ENCODE measurements around the gene ADM5. TPM values are rescaled to one million over a fixed set of nuclear protein-coding genes. Genes with fewer than 3 reads are reported as not detected.

ADM5 gene
- total and polyA plus RNA-seq, 10 donors = 1.4 to 14.2 (median 3.7) TPM

DNA sequence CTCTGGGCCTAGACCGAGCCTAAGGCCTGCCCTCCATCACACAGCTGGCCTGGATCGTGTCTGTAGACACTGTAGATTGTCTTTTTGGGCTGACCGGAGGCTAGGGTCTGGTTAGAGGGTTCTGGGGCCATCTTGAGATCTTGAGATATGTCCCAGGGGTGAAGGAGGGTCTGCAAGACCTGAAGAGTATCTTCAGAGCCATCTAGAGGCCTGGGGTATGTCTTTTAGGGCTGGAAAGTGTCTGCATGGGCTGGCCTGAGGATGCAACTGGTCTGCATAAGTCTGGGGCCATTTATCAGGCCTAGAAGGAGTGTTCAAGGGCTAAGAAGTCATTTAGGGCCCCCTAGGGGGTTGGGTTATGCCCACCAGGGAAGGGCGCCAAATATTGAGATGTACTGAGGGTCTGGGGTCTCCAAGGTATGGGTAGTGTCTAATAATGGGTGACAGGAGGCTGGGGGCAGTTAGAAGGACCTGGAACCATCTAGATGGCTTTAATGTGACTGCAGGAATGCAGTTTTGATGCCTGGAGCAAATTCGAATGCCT, 46.8 kb upstream of the ADM5 start:
- Histone ChIP-seq H3K36me3 (peaks cover 0 to 32% (median 22%) of the 10 kb centered on the region in 6 donors), H3K27me3 (replicated peaks in 1 of 7) (no peaks in the 10 kb centered on the region), H3K4me3 (peak overlapping the region; percentile 62 to 98 (median 86)), H3K27ac (peak overlapping the region; percentile 89 to 98 (median 95)), H3K9me3 (no peaks in the 10 kb centered on the region), H3K4me1 (peaks cover 15 to 81% (median 63%) of the 10 kb centered on the region in 6 donors)
- 11 to 19% (median 12%) methylated on average over 4 to 5 of the region's 5 CpGs for WGBS, 5 donors
- TF ChIP-seq POLR2A (IDR thresholded peaks at IDR 0.05) (no peak), POLR2AphosphoS5 (IDR thresholded peaks at IDR 0.05) (no peak)
- TF ChIP-seq, protein P1, sequence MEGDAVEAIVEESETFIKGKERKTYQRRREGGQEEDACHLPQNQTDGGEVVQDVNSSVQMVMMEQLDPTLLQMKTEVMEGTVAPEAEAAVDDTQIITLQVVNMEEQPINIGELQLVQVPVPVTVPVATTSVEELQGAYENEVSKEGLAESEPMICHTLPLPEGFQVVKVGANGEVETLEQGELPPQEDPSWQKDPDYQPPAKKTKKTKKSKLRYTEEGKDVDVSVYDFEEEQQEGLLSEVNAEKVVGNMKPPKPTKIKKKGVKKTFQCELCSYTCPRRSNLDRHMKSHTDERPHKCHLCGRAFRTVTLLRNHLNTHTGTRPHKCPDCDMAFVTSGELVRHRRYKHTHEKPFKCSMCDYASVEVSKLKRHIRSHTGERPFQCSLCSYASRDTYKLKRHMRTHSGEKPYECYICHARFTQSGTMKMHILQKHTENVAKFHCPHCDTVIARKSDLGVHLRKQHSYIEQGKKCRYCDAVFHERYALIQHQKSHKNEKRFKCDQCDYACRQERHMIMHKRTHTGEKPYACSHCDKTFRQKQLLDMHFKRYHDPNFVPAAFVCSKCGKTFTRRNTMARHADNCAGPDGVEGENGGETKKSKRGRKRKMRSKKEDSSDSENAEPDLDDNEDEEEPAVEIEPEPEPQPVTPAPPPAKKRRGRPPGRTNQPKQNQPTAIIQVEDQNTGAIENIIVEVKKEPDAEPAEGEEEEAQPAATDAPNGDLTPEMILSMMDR (IDR thresholded peaks at IDR 0.05 in 8 of 11, conservative IDR thresholded peaks at IDR 0.05 in 3 of 11) = no peak
- intact Hi-C loops (cut with DNase I; ENCODE audit: low total_unique reads) = no loop called here
- DNase-seq = no peak

DNA sequence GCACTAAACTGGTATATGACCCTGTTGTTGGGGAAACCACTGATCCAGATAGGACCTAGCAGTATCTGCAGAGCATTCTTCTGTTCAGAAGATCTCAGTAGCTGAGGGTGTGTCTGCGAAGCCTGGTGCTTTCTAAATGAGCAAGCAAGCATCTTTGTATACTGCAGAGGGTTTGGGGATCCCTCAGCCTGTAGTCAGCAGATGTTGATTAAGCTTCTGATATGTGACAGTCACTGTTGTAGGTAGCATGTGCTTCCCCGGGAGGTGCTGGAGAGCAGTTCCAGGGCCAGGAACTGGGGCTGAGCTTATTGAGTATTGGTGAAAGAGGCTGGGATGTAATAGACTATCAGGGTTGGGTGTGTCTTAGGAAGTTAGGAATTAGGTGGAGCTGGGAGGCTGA, 45.9 kb upstream of the ADM5 start:
- H3K4me3 ChIP-seq = peak overlapping the region in 2 of 8 donors; percentile 90 to 98
- WGBS, 5 donors = 63 to 82% (median 71%) methylated on average over 2 of the region's 2 CpGs
- intact Hi-C loops (cut with DNase I; ENCODE audit: low total_unique reads) = no loop called here
- TF ChIP-seq, protein P1 (IDR thresholded peaks at IDR 0.05 in 8 of 11, conservative IDR thresholded peaks at IDR 0.05 in 3 of 11) = no peak
- no peaks in the 10 kb centered on the region for H3K27me3 ChIP-seq (replicated peaks in 1 of 7)
- no peaks in the 10 kb centered on the region for H3K9me3 ChIP-seq
- peak overlapping the region in 1 of 8 donors; percentile 95 for H3K27ac ChIP-seq
- H3K4me1 ChIP-seq = peaks cover 15 to 74% (median 54%) of the 10 kb centered on the region in 6 donors
- H3K36me3 ChIP-seq = peaks cover 0 to 41% (median 27%) of the 10 kb centered on the region in 6 donors
- no peak for DNase-seq

DNA sequence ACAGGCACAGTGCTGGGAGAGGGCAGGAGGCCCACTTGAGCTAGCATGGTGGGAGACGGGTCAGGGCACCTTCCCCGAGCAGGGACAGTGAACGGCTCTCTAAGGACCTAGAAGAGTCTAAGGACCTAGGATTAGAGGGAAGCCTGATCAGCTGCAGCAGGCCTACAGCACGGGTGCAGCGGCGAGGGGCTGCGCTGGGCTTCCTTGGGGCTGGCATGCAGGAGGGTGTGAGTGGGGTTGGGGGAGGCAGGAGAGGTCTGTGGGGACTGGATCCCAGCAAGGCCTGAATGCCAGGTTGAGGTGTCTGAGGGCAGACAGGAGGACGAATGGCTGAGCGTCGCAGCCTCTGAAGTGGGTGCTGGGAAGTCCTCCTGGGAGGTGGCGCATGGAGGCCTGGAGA, 43.8 kb upstream of the ADM5 start:
- Histone ChIP-seq H3K27ac (peak overlapping the region in 1 of 8 donors; percentile 4), H3K4me3 (no peak overlapping the region), H3K4me1 (peaks cover 11 to 68% (median 46%) of the 10 kb centered on the region in 6 donors), H3K9me3 (no peaks in the 10 kb centered on the region), H3K27me3 (replicated peaks in 1 of 7) (no peaks in the 10 kb centered on the region), H3K36me3 (peaks cover 0 to 62% (median 41%) of the 10 kb centered on the region in 6 donors)
- DNase-seq = no peak
- 90 to 97% (median 92%) methylated on average over 7 to 11 of the region's 11 CpGs for WGBS, 5 donors
- intact Hi-C loops (cut with DNase I; ENCODE audit: low total_unique reads) = no loop called here
- peak in 1 of 3 donors; percentile 9 for TF ChIP-seq POLR2AphosphoS5 (IDR thresholded peaks at IDR 0.05)
- no peak for TF ChIP-seq POLR2A (IDR thresholded peaks at IDR 0.05)
- TF ChIP-seq, protein P1 (IDR thresholded peaks at IDR 0.05 in 8 of 11, conservative IDR thresholded peaks at IDR 0.05 in 3 of 11) = no peak

DNA sequence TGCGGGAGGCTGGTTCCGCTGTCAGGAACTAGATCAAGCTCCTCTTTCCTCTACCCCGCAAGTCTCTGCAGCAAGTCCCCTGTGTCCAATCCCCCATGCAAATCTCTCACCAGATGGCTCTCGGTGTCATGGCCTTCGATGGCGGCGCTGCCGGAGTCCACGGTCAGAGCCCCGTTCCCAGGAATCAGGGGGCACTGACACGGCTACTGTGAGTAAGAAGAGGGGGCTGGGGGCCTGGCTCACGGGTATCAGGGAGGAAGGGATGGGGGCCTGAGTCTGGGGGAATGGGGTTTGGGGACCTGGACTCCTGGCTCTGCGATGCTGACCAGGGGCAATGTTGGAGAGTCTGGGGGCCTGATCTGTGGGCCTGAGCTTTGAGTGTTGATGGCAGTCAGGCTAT, 43.4 kb upstream of the ADM5 start:
- Histone ChIP-seq H3K4me1 (peaks cover 11 to 66% (median 43%) of the 10 kb centered on the region in 6 donors), H3K9me3 (no peaks in the 10 kb centered on the region), H3K27me3 (replicated peaks in 1 of 7) (no peaks in the 10 kb centered on the region), H3K36me3 (peaks cover 0 to 67% (median 43%) of the 10 kb centered on the region in 6 donors), H3K4me3 (no peak overlapping the region), H3K27ac (peak overlapping the region in 1 of 8 donors; percentile 4)
- 90 to 96% (median 93%) methylated on average over 10 to 13 of the region's 13 CpGs for WGBS, 5 donors
- TF ChIP-seq POLR2AphosphoS5 (IDR thresholded peaks at IDR 0.05) (no peak), POLR2A (IDR thresholded peaks at IDR 0.05) (no peak)
- TF ChIP-seq, protein P1 (IDR thresholded peaks at IDR 0.05 in 8 of 11, conservative IDR thresholded peaks at IDR 0.05 in 3 of 11) = no peak
- DNase-seq = no peak
- intact Hi-C loops (cut with DNase I; ENCODE audit: low total_unique reads) = no loop called here

Measured in spleen (tissue), 11 donors.